SK-N-SH treated with all-trans-retinoic acid at 6 μM for 48 hours (cell line): ENCODE data around the gene AKR1C2.

Experiments used
- ARNTL ChIP-seq: fragments of 450-650 bp; formaldehyde crosslinking; IDR thresholded peaks from 2 replicates; pipeline ENCODE4 v1.5.0; 2020; ENCODE audit warnings: low read depth, mild to moderate bottlenecking, moderate library complexity, borderline replicate concordance
- GLIS3 ChIP-seq: fragments of 250-450 bp; sonication (Bioruptor Pico); IDR thresholded peaks from 2 replicates; pipeline ENCODE4 v1.5.0; 2020; ENCODE audit warnings: mild to moderate bottlenecking, moderate library complexity
- RARB ChIP-seq: fragments of 250-450 bp; sonication (Bioruptor Pico); IDR thresholded peaks from 2 replicates; pipeline ENCODE4 v1.8.0; 2021; ENCODE audit warnings: mild to moderate bottlenecking, moderate library complexity
- TCF4 ChIP-seq: fragments of 250-450 bp; sonication (Bioruptor Pico); IDR thresholded peaks from 2 replicates; pipeline ENCODE4 v1.8.0; 2021; ENCODE audit warnings: mild to moderate bottlenecking, moderate library complexity, borderline replicate concordance
- ZFP3 ChIP-seq: fragments of 250-450 bp; sonication (Bioruptor Pico); IDR thresholded peaks from 2 replicates; pipeline ENCODE4 v1.5.0; 2020; ENCODE audit warnings: mild to moderate bottlenecking, moderate library complexity
- ZFP30 ChIP-seq: fragments of 450-650 bp; formaldehyde crosslinking; IDR thresholded peaks from 2 replicates; pipeline ENCODE4 v1.5.0; 2022; ENCODE audit warnings: mild to moderate bottlenecking, moderate library complexity
- TF ChIP-seq, protein P1 (sequence below): fragments of 250-450 bp; sonication (Bioruptor Pico); IDR thresholded peaks from 2 replicates; pipeline ENCODE4 v1.5.0; 2020; ENCODE audit warnings: mild to moderate bottlenecking, moderate library complexity
- TF ChIP-seq, protein P2 (sequence below): fragments of 250-450 bp; sonication (Bioruptor Pico); IDR thresholded peaks from 2 replicates; pipeline ENCODE4 v1.8.0; 2020; ENCODE audit warnings: mild to moderate bottlenecking, moderate library complexity, borderline replicate concordance
- TF ChIP-seq, protein P3 (sequence below): fragments of 250-450 bp; sonication (Bioruptor Pico); IDR thresholded peaks from 2 replicates; pipeline ENCODE4 v1.5.1; 2021; ENCODE audit warnings: mild to moderate bottlenecking, moderate library complexity

DNA sequence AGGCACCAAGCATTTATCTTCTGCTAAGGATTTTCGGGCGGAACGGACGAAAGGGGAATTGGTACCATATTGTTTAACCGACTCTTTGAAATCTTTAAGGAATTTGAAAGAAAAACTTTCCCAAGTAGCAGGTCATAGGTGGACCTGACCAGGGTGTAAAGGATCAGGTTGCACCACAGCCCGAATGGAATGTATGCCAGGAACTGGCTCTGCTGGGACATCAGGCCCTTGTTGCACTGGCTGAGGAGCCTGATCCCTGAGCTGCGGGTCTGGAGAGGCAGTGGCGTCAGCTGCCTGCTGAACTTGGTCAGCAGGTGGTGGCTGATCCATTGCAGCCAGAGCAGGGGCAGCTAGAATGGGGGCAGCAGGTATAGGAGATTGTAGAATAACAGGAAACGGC, 41.4 kb upstream of the AKR1C2 start:
- TF ChIP-seq GLIS3 (CRISPR knock-in tag) (no peak), RARB (CRISPR knock-in tag) (no peak), ZFP3 (CRISPR knock-in tag) (no peak), TCF4 (CRISPR knock-in tag) (no peak), ARNTL (CRISPR knock-in tag) (no peak), ZFP30 (CRISPR knock-in tag) (no peak)
- TF ChIP-seq, protein P1, sequence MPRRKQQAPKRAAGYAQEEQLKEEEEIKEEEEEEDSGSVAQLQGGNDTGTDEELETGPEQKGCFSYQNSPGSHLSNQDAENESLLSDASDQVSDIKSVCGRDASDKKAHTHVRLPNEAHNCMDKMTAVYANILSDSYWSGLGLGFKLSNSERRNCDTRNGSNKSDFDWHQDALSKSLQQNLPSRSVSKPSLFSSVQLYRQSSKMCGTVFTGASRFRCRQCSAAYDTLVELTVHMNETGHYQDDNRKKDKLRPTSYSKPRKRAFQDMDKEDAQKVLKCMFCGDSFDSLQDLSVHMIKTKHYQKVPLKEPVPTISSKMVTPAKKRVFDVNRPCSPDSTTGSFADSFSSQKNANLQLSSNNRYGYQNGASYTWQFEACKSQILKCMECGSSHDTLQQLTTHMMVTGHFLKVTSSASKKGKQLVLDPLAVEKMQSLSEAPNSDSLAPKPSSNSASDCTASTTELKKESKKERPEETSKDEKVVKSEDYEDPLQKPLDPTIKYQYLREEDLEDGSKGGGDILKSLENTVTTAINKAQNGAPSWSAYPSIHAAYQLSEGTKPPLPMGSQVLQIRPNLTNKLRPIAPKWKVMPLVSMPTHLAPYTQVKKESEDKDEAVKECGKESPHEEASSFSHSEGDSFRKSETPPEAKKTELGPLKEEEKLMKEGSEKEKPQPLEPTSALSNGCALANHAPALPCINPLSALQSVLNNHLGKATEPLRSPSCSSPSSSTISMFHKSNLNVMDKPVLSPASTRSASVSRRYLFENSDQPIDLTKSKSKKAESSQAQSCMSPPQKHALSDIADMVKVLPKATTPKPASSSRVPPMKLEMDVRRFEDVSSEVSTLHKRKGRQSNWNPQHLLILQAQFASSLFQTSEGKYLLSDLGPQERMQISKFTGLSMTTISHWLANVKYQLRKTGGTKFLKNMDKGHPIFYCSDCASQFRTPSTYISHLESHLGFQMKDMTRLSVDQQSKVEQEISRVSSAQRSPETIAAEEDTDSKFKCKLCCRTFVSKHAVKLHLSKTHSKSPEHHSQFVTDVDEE (CRISPR knock-in tag) = no peak
- TF ChIP-seq, protein P2, sequence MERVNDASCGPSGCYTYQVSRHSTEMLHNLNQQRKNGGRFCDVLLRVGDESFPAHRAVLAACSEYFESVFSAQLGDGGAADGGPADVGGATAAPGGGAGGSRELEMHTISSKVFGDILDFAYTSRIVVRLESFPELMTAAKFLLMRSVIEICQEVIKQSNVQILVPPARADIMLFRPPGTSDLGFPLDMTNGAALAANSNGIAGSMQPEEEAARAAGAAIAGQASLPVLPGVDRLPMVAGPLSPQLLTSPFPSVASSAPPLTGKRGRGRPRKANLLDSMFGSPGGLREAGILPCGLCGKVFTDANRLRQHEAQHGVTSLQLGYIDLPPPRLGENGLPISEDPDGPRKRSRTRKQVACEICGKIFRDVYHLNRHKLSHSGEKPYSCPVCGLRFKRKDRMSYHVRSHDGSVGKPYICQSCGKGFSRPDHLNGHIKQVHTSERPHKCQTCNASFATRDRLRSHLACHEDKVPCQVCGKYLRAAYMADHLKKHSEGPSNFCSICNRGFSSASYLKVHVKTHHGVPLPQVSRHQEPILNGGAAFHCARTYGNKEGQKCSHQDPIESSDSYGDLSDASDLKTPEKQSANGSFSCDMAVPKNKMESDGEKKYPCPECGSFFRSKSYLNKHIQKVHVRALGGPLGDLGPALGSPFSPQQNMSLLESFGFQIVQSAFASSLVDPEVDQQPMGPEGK (CRISPR knock-in tag) = no peak
- TF ChIP-seq, protein P3, sequence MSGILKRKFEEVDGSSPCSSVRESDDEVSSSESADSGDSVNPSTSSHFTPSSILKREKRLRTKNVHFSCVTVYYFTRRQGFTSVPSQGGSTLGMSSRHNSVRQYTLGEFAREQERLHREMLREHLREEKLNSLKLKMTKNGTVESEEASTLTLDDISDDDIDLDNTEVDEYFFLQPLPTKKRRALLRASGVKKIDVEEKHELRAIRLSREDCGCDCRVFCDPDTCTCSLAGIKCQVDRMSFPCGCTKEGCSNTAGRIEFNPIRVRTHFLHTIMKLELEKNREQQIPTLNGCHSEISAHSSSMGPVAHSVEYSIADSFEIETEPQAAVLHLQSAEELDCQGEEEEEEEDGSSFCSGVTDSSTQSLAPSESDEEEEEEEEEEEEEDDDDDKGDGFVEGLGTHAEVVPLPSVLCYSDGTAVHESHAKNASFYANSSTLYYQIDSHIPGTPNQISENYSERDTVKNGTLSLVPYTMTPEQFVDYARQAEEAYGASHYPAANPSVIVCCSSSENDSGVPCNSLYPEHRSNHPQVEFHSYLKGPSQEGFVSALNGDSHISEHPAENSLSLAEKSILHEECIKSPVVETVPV (CRISPR knock-in tag) = no peak
